SK-N-MC (cell line): ENCODE results near the gene KCTD16.

ENCODE experiments used
- DNase-seq: peaks from one replicate; pipeline ENCODE4 v3.0.0-alpha.2; 2011; ENCODE audit warnings: low read depth, low spot score
- H3K27ac ChIP-seq: fragments of 200-600 bp; sonication (generic); 2 replicates; pipeline ENCODE4 v1.5.1; 2016; ENCODE audit warnings: mixed run types
- H3K36me3 ChIP-seq: fragments of 200-600 bp; sonication (generic); 2 replicates; pipeline ENCODE4 v1.6.1; 2017; ENCODE audit warnings: antibody characterized with exemption, low read length, mixed read lengths; ENCODE audit not compliant: insufficient read depth
- H3K4me3 ChIP-seq: fragments of 200-600 bp; sonication (generic); 2 replicates; pipeline ENCODE4 v1.5.1; 2016
- H3K9ac ChIP-seq: fragments of 200-600 bp; sonication (generic); 2 replicates; pipeline ENCODE4 v1.8.0; 2017; ENCODE audit warnings: mixed run types, mixed read lengths; ENCODE audit not compliant: insufficient read length
- H3K9me3 ChIP-seq: fragments of 200-600 bp; sonication (generic); 2 replicates; pipeline ENCODE4 v1.6.1; 2017; ENCODE audit warnings: low read depth, mild to moderate bottlenecking, antibody characterized with exemption, low read length, moderate library complexity, mixed read lengths
- EZH2 ChIP-seq: fragments of 200-600 bp; sonication (generic); IDR thresholded peaks from one replicate; pipeline ENCODE4 v1.6.1; 2017; ENCODE audit warnings: antibody characterized with exemption
- FOXP2 ChIP-seq: optimal IDR thresholded peaks from 2 replicates; pipeline ENCODE3; 2011; ENCODE audit warnings: mild to moderate bottlenecking, moderate library complexity; ENCODE audit not compliant: insufficient read depth; ENCODE audit errors: extremely low read length, control extremely low read depth
- POLR2AphosphoS5 ChIP-seq: IDR thresholded peaks from 2 replicates; pipeline ENCODE4 v1.6.1; 2012; ENCODE audit warnings: mild to moderate bottlenecking, low read depth, low read length, borderline replicate concordance

KCTD16 gene

GRCh38 chr5:144335561-144335960 lies 164.9 kb downstream of the KCTD16 start:
- Histone ChIP-seq H3K9ac (no peak overlapping the region), H3K9me3 (no peaks in the 10 kb centered on the region), H3K4me3 (no peak overlapping the region), H3K27ac (no peak overlapping the region), H3K36me3 (no peaks in the 10 kb centered on the region)
- TF ChIP-seq POLR2AphosphoS5 (no peak), EZH2 (no peak), FOXP2 (no peak)
- DNase-seq = no peak

GRCh38 chr5:144336191-144336961 lies 165.7 kb downstream of the KCTD16 start:
- DNase-seq = no peak
- no peak overlapping the region for H3K27ac ChIP-seq
- TF ChIP-seq EZH2 (no peak), POLR2AphosphoS5 (no peak), FOXP2 (no peak)

GRCh38 chr5:144352330-144352729 lies 181.7 kb downstream of the KCTD16 start:
- Histone ChIP-seq H3K4me3 (no peak overlapping the region), H3K9me3 (no peaks in the 10 kb centered on the region), H3K9ac (no peak overlapping the region), H3K36me3 (no peaks in the 10 kb centered on the region), H3K27ac (no peak overlapping the region)
- no peak for TF ChIP-seq EZH2
- TF ChIP-seq POLR2AphosphoS5 = no peak
- TF ChIP-seq FOXP2 = no peak
- DNase-seq = no peak

More at GRCh38 chr5:144336191-144336961, 165.7 kb downstream of the KCTD16 start:
- H3K4me3 ChIP-seq = no peak overlapping the region
- no peak overlapping the region for H3K9ac ChIP-seq
- no peaks in the 10 kb centered on the region for H3K9me3 ChIP-seq
- H3K36me3 ChIP-seq = no peaks in the 10 kb centered on the region

- Histone ChIP-seq H3K36me3 (no peaks in the 10 kb centered on the region), H3K9ac (no peak overlapping the region), H3K27ac (no peak overlapping the region), H3K9me3 (no peaks in the 10 kb centered on the region), H3K4me3 (no peak overlapping the region)
- no peak for TF ChIP-seq POLR2AphosphoS5
- no peak for TF ChIP-seq EZH2
- no peak for TF ChIP-seq FOXP2
- DNase-seq = no peak
Observed at GRCh38 chr5:144352732-144353317, 182.2 kb downstream of the KCTD16 start.

GRCh38 chr5:144356489-144356888 lies 185.8 kb downstream of the KCTD16 start:
- Histone ChIP-seq H3K27ac (no peak overlapping the region), H3K9me3 (no peaks in the 10 kb centered on the region), H3K9ac (no peak overlapping the region), H3K4me3 (no peak overlapping the region), H3K36me3 (no peaks in the 10 kb centered on the region)
- TF ChIP-seq EZH2 (no peak), POLR2AphosphoS5 (no peak), FOXP2 (no peak)
- no peak for DNase-seq

GRCh38 chr5:144361406-144361805 lies 190.7 kb downstream of the KCTD16 start:
- no peaks in the 10 kb centered on the region for H3K9me3 ChIP-seq
- DNase-seq = no peak
- no peak overlapping the region for H3K27ac ChIP-seq
- no peaks in the 10 kb centered on the region for H3K36me3 ChIP-seq
- no peak overlapping the region for H3K9ac ChIP-seq
- TF ChIP-seq FOXP2 = no peak
- no peak for TF ChIP-seq EZH2
- no peak for TF ChIP-seq POLR2AphosphoS5
- H3K4me3 ChIP-seq = no peak overlapping the region

GRCh38 chr5:144365885-144366284 lies 195.2 kb downstream of the KCTD16 start:
- H3K36me3 ChIP-seq = no peaks in the 10 kb centered on the region
- H3K4me3 ChIP-seq = no peak overlapping the region
- no peak overlapping the region for H3K27ac ChIP-seq
- H3K9ac ChIP-seq = no peak overlapping the region
- no peak for DNase-seq
- H3K9me3 ChIP-seq = no peaks in the 10 kb centered on the region
- TF ChIP-seq EZH2 = no peak
- no peak for TF ChIP-seq FOXP2
- TF ChIP-seq POLR2AphosphoS5 = no peak

GRCh38 chr5:144367991-144368390 lies 197.3 kb downstream of the KCTD16 start:
- H3K9me3 ChIP-seq = no peaks in the 10 kb centered on the region
- H3K4me3 ChIP-seq = no peak overlapping the region
- no peak overlapping the region for H3K27ac ChIP-seq
- TF ChIP-seq FOXP2 = no peak
- DNase-seq = no peak
- no peak overlapping the region for H3K9ac ChIP-seq
- no peaks in the 10 kb centered on the region for H3K36me3 ChIP-seq
